Measurements from ENCODE around the gene PILRB.

DNA sequence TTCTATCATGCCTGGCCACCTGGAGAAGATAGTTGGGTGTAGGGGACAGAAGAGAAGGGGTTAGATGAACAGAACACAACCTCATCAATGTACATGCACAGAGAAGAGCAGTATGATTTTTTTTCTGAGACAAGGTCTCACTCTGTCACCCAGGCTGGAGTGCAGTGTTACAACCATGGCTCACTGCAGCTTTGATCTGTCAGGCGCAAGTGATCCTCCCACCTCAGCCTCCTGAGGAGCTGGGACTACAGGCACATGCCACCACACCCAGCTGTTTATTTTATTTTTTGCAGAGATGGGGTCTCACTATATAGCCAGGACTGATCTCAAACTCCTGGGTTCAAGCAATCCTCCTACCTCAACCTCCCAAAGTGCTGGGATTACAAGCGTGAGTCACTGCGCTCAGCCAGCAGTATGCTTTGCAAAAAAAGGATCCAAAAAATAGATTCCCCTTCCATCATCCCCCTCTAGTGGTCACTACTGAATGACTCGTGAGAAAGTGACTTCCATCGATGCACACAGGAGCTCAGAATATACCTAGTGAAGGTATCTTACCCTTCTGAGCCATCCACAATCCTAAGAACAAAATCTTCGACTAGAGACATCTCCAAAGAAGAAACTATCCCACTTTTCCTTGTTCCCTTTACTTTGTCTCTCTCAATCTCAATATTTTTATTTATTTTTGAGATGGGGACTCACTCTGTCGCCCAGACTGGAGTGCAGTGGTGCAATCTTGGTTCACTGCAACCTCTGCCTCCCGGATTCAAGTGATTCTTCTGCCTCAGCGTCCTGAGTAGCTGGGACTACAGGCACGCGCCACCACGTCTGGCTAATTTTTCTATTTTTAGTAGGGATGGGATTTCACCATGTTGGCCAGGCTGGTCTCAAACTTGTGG lies 49.6 kb downstream of the PILRB start:
- TF ChIP-seq POLR2A (IDR thresholded peaks at IDR 0.05; ENCODE audit: low read depth, low read length) (no peak), TAF1 (IDR thresholded peaks at IDR 0.05; ENCODE audit: borderline replicate concordance, low read depth, low read length) (no peak), POLR2AphosphoS5 (IDR thresholded peaks at IDR 0.05; ENCODE audit: low read depth, low read length) (no peak)

Data from GM12892 (cell line).